KMS-11 (cell line): ENCODE measurements around the gene PRELID3B.

ENCODE experiments used
- H2AFZ ChIP-seq: fragments of 200-600 bp; sonication (generic); 2 replicates; pipeline ENCODE4 v1.6.1; 2016; ENCODE audit warnings: antibody characterized with exemption, mixed run types, low read depth
- H3K27ac ChIP-seq: fragments of 200-600 bp; sonication (generic); 2 replicates; pipeline ENCODE4 v1.6.1; 2016; ENCODE audit warnings: mild to moderate bottlenecking, mixed run types
- H3K27me3 ChIP-seq: fragments of 200-600 bp; sonication (generic); 2 replicates; pipeline ENCODE4 v1.6.1; 2017; ENCODE audit warnings: mild to moderate bottlenecking, low read depth, mixed run types, moderate library complexity; ENCODE audit not compliant: insufficient read depth
- H3K36me3 ChIP-seq: fragments of 200-600 bp; sonication (generic); 2 replicates; pipeline ENCODE4 v1.6.1; 2017; ENCODE audit warnings: mild to moderate bottlenecking, mixed run types; ENCODE audit not compliant: insufficient read depth
- H3K4me1 ChIP-seq: fragments of 200-600 bp; sonication (generic); 2 replicates; pipeline ENCODE4 v1.6.1; 2016; ENCODE audit warnings: mild to moderate bottlenecking, low read depth, mixed run types; ENCODE audit not compliant: poor library complexity, severe bottlenecking
- H3K4me2 ChIP-seq: fragments of 200-600 bp; sonication (generic); 2 replicates; pipeline ENCODE4 v1.7.0; 2016; ENCODE audit warnings: mild to moderate bottlenecking, mixed run types
- H3K4me3 ChIP-seq: fragments of 200-600 bp; sonication (generic); IDR thresholded peaks from 2 replicates; pipeline ENCODE4 v1.6.1; 2017; ENCODE audit warnings: low read depth, low read length, mixed read lengths; ENCODE audit not compliant: insufficient read depth
- H3K79me2 ChIP-seq: fragments of 200-600 bp; sonication (generic); 2 replicates; pipeline ENCODE4 v1.6.1; 2016; ENCODE audit warnings: low read depth, mixed run types; ENCODE audit not compliant: insufficient read depth
- H3K9ac ChIP-seq: fragments of 200-600 bp; sonication (generic); 2 replicates; pipeline ENCODE4 v1.6.1; 2016; ENCODE audit warnings: mild to moderate bottlenecking, mixed run types
- H4K20me1 ChIP-seq: fragments of 200-600 bp; sonication (generic); 2 replicates; pipeline ENCODE4 v1.6.1; 2016; ENCODE audit warnings: mild to moderate bottlenecking, mixed run types; ENCODE audit not compliant: insufficient read depth
- CTCF ChIP-seq: fragments of 200-600 bp; sonication (generic); conservative IDR thresholded peaks from 2 replicates; pipeline ENCODE4 v1.6.1; 2017; ENCODE audit warnings: low read depth, mild to moderate bottlenecking, antibody characterized with exemption, low read length, moderate library complexity, mixed read lengths

Gene PRELID3B

GRCh38 chr20:58990651-58991445 is 51.7 kb downstream of the PRELID3B start:
- H3K4me2 ChIP-seq, result no peak overlapping the region
- no peak overlapping the region for H3K27ac ChIP-seq
- H2AFZ ChIP-seq, result no peak overlapping the region
- H3K4me3 ChIP-seq, result no peak overlapping the region
- H3K9ac ChIP-seq, result no peak overlapping the region
- H3K27me3 ChIP-seq, result no peaks in the 10 kb centered on the region
- H3K79me2 ChIP-seq, result peaks cover 2% of the 10 kb centered on the region; the same call in 1 of the 2 replicates
- peaks cover 35% of the 10 kb centered on the region for H3K36me3 ChIP-seq
- no peak for TF ChIP-seq CTCF
- H4K20me1 ChIP-seq, result no peaks in the 10 kb centered on the region; the same call in 1 of the 2 replicates
- H3K4me1 ChIP-seq, result peaks cover 45% of the 10 kb centered on the region

GRCh38 chr20:58989196-58989595 is 53.4 kb downstream of the PRELID3B start:
- peaks cover 32% of the 10 kb centered on the region for H3K4me1 ChIP-seq
- H4K20me1 ChIP-seq, result no peaks in the 10 kb centered on the region; the same call in 1 of the 2 replicates
- H3K4me3 ChIP-seq, result no peak overlapping the region
- H3K4me2 ChIP-seq, result no peak overlapping the region
- peaks cover 18% of the 10 kb centered on the region for H3K79me2 ChIP-seq
- H3K27ac ChIP-seq, result no peak overlapping the region
- no peaks in the 10 kb centered on the region for H3K27me3 ChIP-seq
- no peak overlapping the region for H3K9ac ChIP-seq
- H3K36me3 ChIP-seq, result peaks cover 33% of the 10 kb centered on the region
- TF ChIP-seq CTCF, result no peak
- no peak overlapping the region for H2AFZ ChIP-seq

GRCh38 chr20:58988565-58988882 is 54.1 kb downstream of the PRELID3B start:
- Histone ChIP-seq H3K27ac (no peak overlapping the region), H2AFZ (no peak overlapping the region), H4K20me1 (no peaks in the 10 kb centered on the region; the same call in 1 of the 2 replicates), H3K4me1 (peaks cover 29% of the 10 kb centered on the region), H3K27me3 (no peaks in the 10 kb centered on the region), H3K4me3 (no peak overlapping the region), H3K36me3 (peaks cover 33% of the 10 kb centered on the region), H3K4me2 (no peak overlapping the region), H3K79me2 (peaks cover 25% of the 10 kb centered on the region), H3K9ac (no peak overlapping the region)
- TF ChIP-seq CTCF, result no peak

GRCh38 chr20:58987790-58988564 is 54.6 kb downstream of the PRELID3B start:
- Histone ChIP-seq H2AFZ (no peak overlapping the region), H3K9ac (no peak overlapping the region), H4K20me1 (no peaks in the 10 kb centered on the region; the same call in 1 of the 2 replicates), H3K4me2 (no peak overlapping the region), H3K27me3 (no peaks in the 10 kb centered on the region), H3K36me3 (peaks cover 33% of the 10 kb centered on the region), H3K4me1 (peaks cover 26% of the 10 kb centered on the region), H3K27ac (no peak overlapping the region), H3K79me2 (peaks cover 30% of the 10 kb centered on the region), H3K4me3 (no peak overlapping the region)
- no peak for TF ChIP-seq CTCF
